ENCODE results near the gene SLC22A16. TPM values are rescaled to one million over a fixed set of nuclear protein-coding genes. Genes with fewer than 3 reads are reported as not detected.
"Not testable (repeated sequence)": the region's sequence is repeated elsewhere in the genome, so short reads cannot be mapped to it uniquely, and the experiment has no call there.

SLC22A16 gene
- total and polyA plus RNA-seq, 4 donors: 0.63 to 1.3 (median 0.77) TPM

DNA sequence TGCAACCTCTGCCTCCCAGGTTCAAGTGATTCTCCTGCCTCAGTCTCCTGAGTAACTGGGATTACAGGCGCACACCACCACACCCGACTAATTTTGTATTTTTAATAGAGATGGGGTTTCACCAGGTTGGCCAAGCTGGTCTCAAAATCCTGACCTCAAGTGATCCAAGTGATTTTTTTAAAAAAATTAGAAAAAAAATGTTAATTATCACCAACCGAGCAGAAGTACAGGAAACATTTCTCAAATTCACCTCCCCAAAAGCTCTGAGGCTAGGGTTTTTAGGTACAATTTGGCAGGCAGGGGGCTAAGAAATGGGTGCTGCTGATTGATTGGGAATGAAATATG lies 14.9 kb upstream of the SLC22A16 start:
- WGBS (ENCODE audit: insufficient coverage): no CpG with 5 or more reads among the region's 3 CpGs
- no peak overlapping the region for H3K27ac ChIP-seq (ENCODE audit: low read depth, low read length)
- H3K27me3 ChIP-seq (ENCODE audit: control insufficient read depth, insufficient read depth, low read length): no peaks in the 10 kb centered on the region
- H3K4me3 ChIP-seq (ENCODE audit: low read depth, low read length): no peak overlapping the region
- no peak for DNase-seq (ENCODE audit: low read depth in 4 of 6, low spot score in 6 of 6)
- no peaks in the 10 kb centered on the region for H3K9me3 ChIP-seq (ENCODE audit: control insufficient read depth, insufficient read depth, low read length)
- H3K36me3 ChIP-seq (ENCODE audit: control insufficient read depth, insufficient read depth, low read length): no peaks in the 10 kb centered on the region
- H3K4me1 ChIP-seq (ENCODE audit: control insufficient read depth, insufficient read depth, low read length): no peaks in the 10 kb centered on the region

DNA sequence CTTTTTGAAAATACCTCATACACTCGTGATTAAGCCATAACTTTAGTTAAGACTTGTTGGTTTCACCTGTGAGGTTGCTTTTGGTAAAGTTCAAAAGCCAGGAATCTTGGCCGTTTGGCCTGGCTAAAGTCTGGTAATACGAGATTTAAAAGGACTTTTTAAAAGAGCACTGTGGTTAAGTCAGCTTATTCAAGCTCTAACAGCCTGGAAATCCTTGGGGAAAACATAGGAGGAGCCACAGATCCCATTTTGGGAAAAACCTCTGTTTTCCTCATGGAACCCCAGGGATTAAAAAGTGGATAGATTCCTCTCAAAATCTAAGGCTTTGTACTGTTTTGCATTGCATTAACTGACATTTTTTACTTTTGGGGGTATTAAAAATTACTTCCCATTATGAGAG lies 13.7 kb upstream of the SLC22A16 start:
- Histone ChIP-seq H3K9me3 (ENCODE audit: control insufficient read depth, insufficient read depth, low read length) (no peaks in the 10 kb centered on the region), H3K36me3 (ENCODE audit: control insufficient read depth, insufficient read depth, low read length) (no peaks in the 10 kb centered on the region), H3K27ac (ENCODE audit: low read depth, low read length) (no peak overlapping the region), H3K4me3 (ENCODE audit: low read depth, low read length) (no peak overlapping the region), H3K4me1 (ENCODE audit: control insufficient read depth, insufficient read depth, low read length) (no peaks in the 10 kb centered on the region), H3K27me3 (ENCODE audit: control insufficient read depth, insufficient read depth, low read length) (no peaks in the 10 kb centered on the region)
- DNase-seq (ENCODE audit: low read depth in 4 of 6, low spot score in 6 of 6): no peak
- 67% methylated on average over 2 of the region's 3 CpGs for WGBS (ENCODE audit: insufficient coverage)

DNA sequence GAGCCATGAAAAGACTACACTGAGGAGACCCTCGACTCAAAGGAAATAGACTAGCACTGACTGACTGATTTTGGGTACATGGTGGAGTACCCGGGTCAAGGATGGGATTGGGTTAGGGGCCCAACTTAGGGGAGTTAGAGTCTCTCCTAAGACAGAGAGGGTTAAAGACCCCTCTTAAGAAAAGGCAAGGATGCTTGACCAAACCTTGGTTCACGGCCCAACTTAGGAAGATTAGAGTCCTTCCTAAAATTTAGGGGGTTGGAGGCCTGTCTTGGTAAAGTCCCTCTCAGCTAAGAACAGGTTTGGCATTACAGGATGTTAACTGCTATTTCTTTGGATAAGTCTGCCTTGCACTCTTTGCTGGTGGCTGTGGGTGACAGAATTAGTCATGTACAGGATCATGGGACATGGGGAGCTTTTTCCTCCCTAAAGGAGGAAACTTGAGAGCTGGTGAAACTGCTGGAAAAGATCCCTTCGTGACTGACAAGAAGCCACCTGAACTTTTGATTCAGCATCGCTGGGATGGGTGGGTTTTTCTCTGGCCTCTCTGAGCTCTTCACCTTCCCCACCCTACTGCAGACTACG lies 12.3 kb upstream of the SLC22A16 start:
- no peaks in the 10 kb centered on the region for H3K36me3 ChIP-seq (ENCODE audit: control insufficient read depth, insufficient read depth, low read length)
- H3K27ac ChIP-seq (ENCODE audit: low read depth, low read length): no peak overlapping the region
- no peak for DNase-seq (ENCODE audit: low read depth in 4 of 6, low spot score in 6 of 6)
- no peaks in the 10 kb centered on the region for H3K9me3 ChIP-seq (ENCODE audit: control insufficient read depth, insufficient read depth, low read length)
- no peaks in the 10 kb centered on the region for H3K27me3 ChIP-seq (ENCODE audit: control insufficient read depth, insufficient read depth, low read length)
- WGBS (ENCODE audit: insufficient coverage): 100% methylated on average over 3 of the region's 6 CpGs
- no peaks in the 10 kb centered on the region for H3K4me1 ChIP-seq (ENCODE audit: control insufficient read depth, insufficient read depth, low read length)
- H3K4me3 ChIP-seq (ENCODE audit: low read depth, low read length): no peak overlapping the region

- not testable (repeated sequence) for H3K4me1 ChIP-seq (ENCODE audit: control insufficient read depth, insufficient read depth, low read length); H3K9me3 ChIP-seq (ENCODE audit: control insufficient read depth, insufficient read depth, low read length); H3K27ac ChIP-seq (ENCODE audit: low read depth, low read length); H3K4me3 ChIP-seq (ENCODE audit: low read depth, low read length); DNase-seq (ENCODE audit: low read depth in 4 of 6, low spot score in 6 of 6); H3K27me3 ChIP-seq (ENCODE audit: control insufficient read depth, insufficient read depth, low read length); H3K36me3 ChIP-seq (ENCODE audit: control insufficient read depth, insufficient read depth, low read length)
- WGBS (ENCODE audit: insufficient coverage): no CpG with 5 or more reads among the region's 3 CpGs
Measured at GRCh38 chr6:110487968-110488381, 11.6 kb upstream of the SLC22A16 start.

GRCh38 chr6:110486756-110487155 lies 10.3 kb upstream of the SLC22A16 start:
- WGBS (ENCODE audit: insufficient coverage): 95% methylated on average over 1 of the region's 1 CpG

GRCh38 chr6:110485491-110485890 lies 9.1 kb upstream of the SLC22A16 start:
- Histone ChIP-seq H3K27me3 (ENCODE audit: control insufficient read depth, insufficient read depth, low read length) (no peaks in the 10 kb centered on the region), H3K27ac (ENCODE audit: low read depth, low read length) (no peak overlapping the region)
- 61% methylated on average over 5 of the region's 5 CpGs for WGBS (ENCODE audit: insufficient coverage)

More at GRCh38 chr6:110486756-110487155, 10.3 kb upstream of the SLC22A16 start:
- no peaks in the 10 kb centered on the region for H3K9me3 ChIP-seq (ENCODE audit: control insufficient read depth, insufficient read depth, low read length)
- DNase-seq (ENCODE audit: low read depth in 4 of 6, low spot score in 6 of 6): no peak
- H3K4me3 ChIP-seq (ENCODE audit: low read depth, low read length): no peak overlapping the region
- H3K4me1 ChIP-seq (ENCODE audit: control insufficient read depth, insufficient read depth, low read length): no peaks in the 10 kb centered on the region
- H3K27me3 ChIP-seq (ENCODE audit: control insufficient read depth, insufficient read depth, low read length): no peaks in the 10 kb centered on the region
- H3K36me3 ChIP-seq (ENCODE audit: control insufficient read depth, insufficient read depth, low read length): no peaks in the 10 kb centered on the region
- no peak overlapping the region for H3K27ac ChIP-seq (ENCODE audit: low read depth, low read length)

GRCh38 chr6:110484321-110484720 lies 7.9 kb upstream of the SLC22A16 start:
- Histone ChIP-seq H3K36me3 (ENCODE audit: control insufficient read depth, insufficient read depth, low read length) (no peaks in the 10 kb centered on the region), H3K4me1 (ENCODE audit: control insufficient read depth, insufficient read depth, low read length) (no peaks in the 10 kb centered on the region), H3K27ac (ENCODE audit: low read depth, low read length) (no peak overlapping the region), H3K4me3 (ENCODE audit: low read depth, low read length) (no peak overlapping the region), H3K9me3 (ENCODE audit: control insufficient read depth, insufficient read depth, low read length) (no peaks in the 10 kb centered on the region), H3K27me3 (ENCODE audit: control insufficient read depth, insufficient read depth, low read length) (no peaks in the 10 kb centered on the region)
- no CpG with 5 or more reads among the region's 2 CpGs for WGBS (ENCODE audit: insufficient coverage)
- DNase-seq (ENCODE audit: low read depth in 4 of 6, low spot score in 6 of 6): no peak

More at GRCh38 chr6:110485491-110485890, 9.1 kb upstream of the SLC22A16 start:
- Histone ChIP-seq H3K4me1 (ENCODE audit: control insufficient read depth, insufficient read depth, low read length) (no peaks in the 10 kb centered on the region), H3K9me3 (ENCODE audit: control insufficient read depth, insufficient read depth, low read length) (no peaks in the 10 kb centered on the region), H3K36me3 (ENCODE audit: control insufficient read depth, insufficient read depth, low read length) (no peaks in the 10 kb centered on the region), H3K4me3 (ENCODE audit: low read depth, low read length) (no peak overlapping the region)
- no peak for DNase-seq (ENCODE audit: low read depth in 4 of 6, low spot score in 6 of 6)

DNA sequence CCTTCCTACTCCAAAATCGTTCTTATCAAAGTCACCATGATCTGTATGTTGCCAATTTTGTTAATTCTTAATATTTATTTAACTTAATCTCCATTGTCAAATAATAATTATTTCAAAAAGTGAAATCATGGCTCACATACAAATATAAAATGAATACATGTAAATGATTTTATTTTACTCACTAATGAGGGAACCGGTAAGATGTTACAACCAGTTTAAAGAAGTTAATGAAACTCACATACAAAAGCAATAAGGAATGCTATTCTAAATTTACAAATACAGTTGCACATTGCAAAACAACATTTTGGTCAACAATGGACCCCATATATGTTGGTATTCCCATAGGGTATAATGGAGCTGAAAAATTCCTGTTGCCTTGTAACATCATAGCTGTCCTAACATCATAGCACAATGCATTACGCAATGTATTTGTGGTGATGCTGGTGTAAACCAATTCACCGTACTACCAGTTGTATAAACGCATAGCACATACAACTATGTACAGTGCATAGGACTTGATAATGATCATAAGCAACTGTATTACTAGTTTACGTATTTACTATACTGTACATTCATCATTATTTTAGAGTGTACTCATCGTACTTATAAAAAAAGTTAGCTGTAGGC lies 6.5 kb upstream of the SLC22A16 start:
- Histone ChIP-seq H3K27ac (ENCODE audit: low read depth, low read length) (no peak overlapping the region), H3K4me1 (ENCODE audit: control insufficient read depth, insufficient read depth, low read length) (no peaks in the 10 kb centered on the region), H3K36me3 (ENCODE audit: control insufficient read depth, insufficient read depth, low read length) (no peaks in the 10 kb centered on the region), H3K27me3 (ENCODE audit: control insufficient read depth, insufficient read depth, low read length) (no peaks in the 10 kb centered on the region), H3K4me3 (ENCODE audit: low read depth, low read length) (no peak overlapping the region), H3K9me3 (ENCODE audit: control insufficient read depth, insufficient read depth, low read length) (no peaks in the 10 kb centered on the region)
- DNase-seq (ENCODE audit: low read depth in 4 of 6, low spot score in 6 of 6): no peak
- 100% methylated on average over 1 of the region's 7 CpGs for WGBS (ENCODE audit: insufficient coverage)

DNA sequence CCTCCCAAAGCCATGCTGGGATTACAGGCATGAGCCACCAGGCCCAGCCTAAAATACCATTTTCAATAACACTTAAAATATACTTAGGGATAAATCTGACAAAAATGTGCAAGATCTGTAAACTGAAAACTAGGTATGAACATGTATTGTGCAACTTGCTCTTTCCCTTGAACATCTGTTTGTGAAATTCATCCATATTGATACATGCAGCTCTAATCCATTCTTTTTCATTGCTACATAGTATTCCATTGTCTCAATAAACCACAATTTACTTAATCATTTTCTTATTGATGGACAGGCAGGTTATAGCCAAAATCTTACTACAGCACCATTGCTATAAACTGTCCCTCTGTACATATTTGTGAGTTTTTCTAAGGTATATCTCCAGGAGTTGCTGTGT lies 4.7 kb upstream of the SLC22A16 start:
- Histone ChIP-seq H3K27ac (ENCODE audit: low read depth, low read length) (no peak overlapping the region), H3K36me3 (ENCODE audit: control insufficient read depth, insufficient read depth, low read length) (no peaks in the 10 kb centered on the region), H3K27me3 (ENCODE audit: control insufficient read depth, insufficient read depth, low read length) (peaks cover 2% of the 10 kb centered on the region), H3K4me3 (ENCODE audit: low read depth, low read length) (no peak overlapping the region), H3K9me3 (ENCODE audit: control insufficient read depth, insufficient read depth, low read length) (no peaks in the 10 kb centered on the region), H3K4me1 (ENCODE audit: control insufficient read depth, insufficient read depth, low read length) (peaks cover 8% of the 10 kb centered on the region)
- no peak for DNase-seq (ENCODE audit: low read depth in 4 of 6, low spot score in 6 of 6)

- Histone ChIP-seq H3K9me3 (ENCODE audit: control insufficient read depth, insufficient read depth, low read length) (no peaks in the 10 kb centered on the region), H3K27ac (ENCODE audit: low read depth, low read length) (no peak overlapping the region), H3K4me1 (ENCODE audit: control insufficient read depth, insufficient read depth, low read length) (peaks cover 12% of the 10 kb centered on the region), H3K36me3 (ENCODE audit: control insufficient read depth, insufficient read depth, low read length) (no peaks in the 10 kb centered on the region), H3K27me3 (ENCODE audit: control insufficient read depth, insufficient read depth, low read length) (peaks cover 9% of the 10 kb centered on the region), H3K4me3 (ENCODE audit: low read depth, low read length) (no peak overlapping the region)
- DNase-seq (ENCODE audit: low read depth in 4 of 6, low spot score in 6 of 6): no peak
- 75% methylated on average over 5 of the region's 10 CpGs for WGBS (ENCODE audit: insufficient coverage)
Measured at GRCh38 chr6:110475066-110475653, 1.3 kb downstream of the SLC22A16 start.

All from spinal cord (tissue), 10 donors.